Muscle layer of colon (tissue), 2 donors: ENCODE results near the gene MAP2K5.
A peak's percentile ranks its signal among the peaks of the same experiment; 100 is the strongest.

ENCODE experiments used
- H3K27ac ChIP-seq: one replicate; pipeline ENCODE4 v1.7.0; 2013; ENCODE audit warnings: low read depth, mild to moderate bottlenecking, low read length, moderate library complexity
- H3K27me3 ChIP-seq, 2 donors: one replicate each; pipeline ENCODE4 v1.7.0; 2013; ENCODE audit warnings: low read length in 2 of 2, mild to moderate bottlenecking in 2 of 2; ENCODE audit not compliant: insufficient read depth in 2 of 2, control insufficient read depth in 1 of 2
- H3K36me3 ChIP-seq: one replicate; pipeline ENCODE4 v1.7.0; 2013; ENCODE audit warnings: mild to moderate bottlenecking, low read length; ENCODE audit not compliant: insufficient read depth
- H3K4me1 ChIP-seq: one replicate; pipeline ENCODE4 v1.7.0; 2013; ENCODE audit warnings: mild to moderate bottlenecking, low read length; ENCODE audit not compliant: insufficient read depth
- H3K4me3 ChIP-seq, 2 donors: one replicate each; pipeline ENCODE4 v1.7.0; 2013; ENCODE audit warnings: low read length in 2 of 2, low read depth in 1 of 2, mild to moderate bottlenecking in 1 of 2, moderate library complexity in 1 of 2
- H3K9ac ChIP-seq: one replicate; pipeline ENCODE4 v1.7.0; 2013; ENCODE audit warnings: low read length
- H3K9me3 ChIP-seq: one replicate; pipeline ENCODE4 v1.7.0; 2013; ENCODE audit warnings: mild to moderate bottlenecking, low read length
- donor health status: abdominal sarcoma.
- donor health status: Adenocarcinoma of cecum.

Gene MAP2K5

GRCh38 chr15:67826717-67827561, 284.4 kb downstream of the MAP2K5 start:
- Histone ChIP-seq H3K9me3 (no peaks in the 10 kb centered on the region), H3K4me1 (peaks cover 11% of the 10 kb centered on the region), H3K4me3 (no peak overlapping the region), H3K27ac (no peak overlapping the region), H3K9ac (no peak overlapping the region), H3K27me3 (peaks cover 64 to 96% of the 10 kb centered on the region in 2 donors), H3K36me3 (no peaks in the 10 kb centered on the region)

GRCh38 chr15:67827562-67828277, 285.2 kb downstream of the MAP2K5 start:
- H3K27ac ChIP-seq: no peak overlapping the region
- H3K9ac ChIP-seq: no peak overlapping the region
- H3K9me3 ChIP-seq: no peaks in the 10 kb centered on the region
- peaks cover 12% of the 10 kb centered on the region for H3K4me1 ChIP-seq
- H3K4me3 ChIP-seq: no peak overlapping the region
- no peaks in the 10 kb centered on the region for H3K36me3 ChIP-seq
- peaks cover 65 to 96% of the 10 kb centered on the region in 2 donors for H3K27me3 ChIP-seq

- Histone ChIP-seq H3K9ac (no peak overlapping the region), H3K4me1 (peaks cover 19% of the 10 kb centered on the region), H3K9me3 (no peaks in the 10 kb centered on the region), H3K27me3 (peaks cover 70 to 98% of the 10 kb centered on the region in 2 donors), H3K27ac (no peak overlapping the region), H3K4me3 (no peak overlapping the region), H3K36me3 (no peaks in the 10 kb centered on the region)
Observed at GRCh38 chr15:67828278-67828968, 285.9 kb downstream of the MAP2K5 start.

- no peak overlapping the region for H3K9ac ChIP-seq
- peaks cover 73 to 98% of the 10 kb centered on the region in 2 donors for H3K27me3 ChIP-seq
- no peaks in the 10 kb centered on the region for H3K36me3 ChIP-seq
- H3K9me3 ChIP-seq: no peaks in the 10 kb centered on the region
- no peak overlapping the region for H3K27ac ChIP-seq
- H3K4me3 ChIP-seq: no peak overlapping the region
- H3K4me1 ChIP-seq: peaks cover 26% of the 10 kb centered on the region
Observed at GRCh38 chr15:67828969-67829646, 286.6 kb downstream of the MAP2K5 start.

- Histone ChIP-seq H3K36me3 (no peaks in the 10 kb centered on the region), H3K9ac (no peak overlapping the region), H3K4me3 (no peak overlapping the region), H3K27me3 (peaks cover 66 to 98% of the 10 kb centered on the region in 2 donors), H3K4me1 (peaks cover 24% of the 10 kb centered on the region), H3K9me3 (no peaks in the 10 kb centered on the region), H3K27ac (no peak overlapping the region)
Observed at GRCh38 chr15:67829647-67830504, 287.4 kb downstream of the MAP2K5 start.

GRCh38 chr15:67831363-67831762, 288.9 kb downstream of the MAP2K5 start:
- Histone ChIP-seq H3K4me1 (peaks cover 25% of the 10 kb centered on the region), H3K27me3 (peaks cover 68 to 98% of the 10 kb centered on the region in 2 donors)

GRCh38 chr15:67832031-67832551, 289.6 kb downstream of the MAP2K5 start:
- Histone ChIP-seq H3K9me3 (no peaks in the 10 kb centered on the region), H3K36me3 (no peaks in the 10 kb centered on the region), H3K27ac (no peak overlapping the region), H3K27me3 (peaks cover 66 to 91% of the 10 kb centered on the region in 2 donors), H3K4me1 (peaks cover 25% of the 10 kb centered on the region), H3K4me3 (no peak overlapping the region), H3K9ac (no peak overlapping the region)

More at GRCh38 chr15:67831363-67831762, 288.9 kb downstream of the MAP2K5 start:
- no peak overlapping the region for H3K4me3 ChIP-seq
- no peaks in the 10 kb centered on the region for H3K9me3 ChIP-seq
- H3K9ac ChIP-seq: no peak overlapping the region
- no peaks in the 10 kb centered on the region for H3K36me3 ChIP-seq
- H3K27ac ChIP-seq: no peak overlapping the region

GRCh38 chr15:67832897-67833709, 290.6 kb downstream of the MAP2K5 start:
- no peak overlapping the region for H3K27ac ChIP-seq
- no peak overlapping the region for H3K9ac ChIP-seq
- no peaks in the 10 kb centered on the region for H3K9me3 ChIP-seq
- no peaks in the 10 kb centered on the region for H3K36me3 ChIP-seq
- peak overlapping the region in 1 of 2 donors; percentile 26 for H3K4me3 ChIP-seq
- H3K4me1 ChIP-seq: peaks cover 25% of the 10 kb centered on the region
- peaks cover 66 to 81% of the 10 kb centered on the region in 2 donors for H3K27me3 ChIP-seq

GRCh38 chr15:67833710-67834511, 291.4 kb downstream of the MAP2K5 start:
- Histone ChIP-seq H3K4me1 (peaks cover 30% of the 10 kb centered on the region), H3K27ac (no peak overlapping the region), H3K9ac (no peak overlapping the region), H3K27me3 (peaks cover 57 to 73% of the 10 kb centered on the region in 2 donors), H3K36me3 (no peaks in the 10 kb centered on the region), H3K4me3 (peak overlapping the region in 1 of 2 donors; percentile 26), H3K9me3 (no peaks in the 10 kb centered on the region)
